ENCODE measurements around the gene ACE2.

ACE2 gene

GRCh38 chrX:15549189-15550012 is 51.4 kb downstream of the ACE2 start:
- Histone ChIP-seq H3K36me3 (ENCODE audit: low read length) (no peaks in the 10 kb centered on the region), H3K79me2 (ENCODE audit: insufficient read depth, low read length) (no peaks in the 10 kb centered on the region), H2AFZ (ENCODE audit: low read depth, low read length, severe bottlenecking) (no peak overlapping the region), H3K9me2 (replicated peaks; ENCODE audit: insufficient read depth, low read length) (no peaks in the 10 kb centered on the region), H3K9ac (ENCODE audit: low read length) (no peak overlapping the region), H3F3A (ENCODE audit: insufficient read depth) (no peaks in the 10 kb centered on the region), H3K27ac (ENCODE audit: low read depth, low read length) (no peak overlapping the region), H3K27me3 (ENCODE audit: low read length) (no peaks in the 10 kb centered on the region), H3K9me3 (ENCODE audit: insufficient read depth, low read length) (no peaks in the 10 kb centered on the region), H4K20me1 (ENCODE audit: low read depth, low read length) (no peaks in the 10 kb centered on the region), H3K4me3 (ENCODE audit: insufficient read depth, low read length, poor library complexity, severe bottlenecking) (no peak overlapping the region), H3K4me2 (ENCODE audit: low read depth, low read length, poor library complexity, severe bottlenecking) (no peak overlapping the region)
- TF ChIP-seq EZH2phosphoT487 (conservative IDR thresholded peaks at IDR 0.05; ENCODE audit: low read length) (no peak), CTCF (IDR thresholded peaks at IDR 0.05; ENCODE audit: insufficient read depth, low read length, poor library complexity, severe bottlenecking) (no peak)

GRCh38 chrX:15547356-15547755 is 53.4 kb downstream of the ACE2 start:
- no peak for TF ChIP-seq EZH2phosphoT487 (conservative IDR thresholded peaks at IDR 0.05; ENCODE audit: low read length)
- TF ChIP-seq CTCF (IDR thresholded peaks at IDR 0.05; ENCODE audit: insufficient read depth, low read length, poor library complexity, severe bottlenecking): no peak

GRCh38 chrX:15546745-15547144 is 54.0 kb downstream of the ACE2 start:
- H3K79me2 ChIP-seq (ENCODE audit: insufficient read depth, low read length): no peaks in the 10 kb centered on the region
- H2AFZ ChIP-seq (ENCODE audit: low read depth, low read length, severe bottlenecking): no peak overlapping the region
- no peaks in the 10 kb centered on the region for H3K27me3 ChIP-seq (ENCODE audit: low read length)
- no peaks in the 10 kb centered on the region for H4K20me1 ChIP-seq (ENCODE audit: low read depth, low read length)
- no peaks in the 10 kb centered on the region for H3K36me3 ChIP-seq (ENCODE audit: low read length)
- TF ChIP-seq CTCF (IDR thresholded peaks at IDR 0.05; ENCODE audit: insufficient read depth, low read length, poor library complexity, severe bottlenecking) (no peak), EZH2phosphoT487 (conservative IDR thresholded peaks at IDR 0.05; ENCODE audit: low read length) (no peak)
- H3F3A ChIP-seq (ENCODE audit: insufficient read depth): no peaks in the 10 kb centered on the region
- H3K9me2 ChIP-seq (replicated peaks; ENCODE audit: insufficient read depth, low read length): no peaks in the 10 kb centered on the region
- H3K27ac ChIP-seq (ENCODE audit: low read depth, low read length): no peak overlapping the region
- no peak overlapping the region for H3K9ac ChIP-seq (ENCODE audit: low read length)
- no peaks in the 10 kb centered on the region for H3K9me3 ChIP-seq (ENCODE audit: insufficient read depth, low read length)
- no peak overlapping the region for H3K4me3 ChIP-seq (ENCODE audit: insufficient read depth, low read length, poor library complexity, severe bottlenecking)
- H3K4me2 ChIP-seq (ENCODE audit: low read depth, low read length, poor library complexity, severe bottlenecking): no peak overlapping the region

More at GRCh38 chrX:15547356-15547755, 53.4 kb downstream of the ACE2 start:
- H3K9ac ChIP-seq (ENCODE audit: low read length): no peak overlapping the region
- H2AFZ ChIP-seq (ENCODE audit: low read depth, low read length, severe bottlenecking): no peak overlapping the region
- H3K9me2 ChIP-seq (replicated peaks; ENCODE audit: insufficient read depth, low read length): no peaks in the 10 kb centered on the region
- H4K20me1 ChIP-seq (ENCODE audit: low read depth, low read length): no peaks in the 10 kb centered on the region
- no peak overlapping the region for H3K4me2 ChIP-seq (ENCODE audit: low read depth, low read length, poor library complexity, severe bottlenecking)
- no peak overlapping the region for H3K27ac ChIP-seq (ENCODE audit: low read depth, low read length)
- H3F3A ChIP-seq (ENCODE audit: insufficient read depth): no peaks in the 10 kb centered on the region
- H3K4me3 ChIP-seq (ENCODE audit: insufficient read depth, low read length, poor library complexity, severe bottlenecking): no peak overlapping the region
- no peaks in the 10 kb centered on the region for H3K79me2 ChIP-seq (ENCODE audit: insufficient read depth, low read length)
- no peaks in the 10 kb centered on the region for H3K36me3 ChIP-seq (ENCODE audit: low read length)
- no peaks in the 10 kb centered on the region for H3K27me3 ChIP-seq (ENCODE audit: low read length)
- H3K9me3 ChIP-seq (ENCODE audit: insufficient read depth, low read length): no peaks in the 10 kb centered on the region
